Neural cell (in vitro differentiated cells): Measurements from ENCODE around the gene DOCK4. TPM values are rescaled to one million over a fixed set of nuclear protein-coding genes. Genes with fewer than 3 reads are reported as not detected.

ENCODE experiments used
- H2AFZ ChIP-seq: fragments of 200-600, 300-800 bp; sonication (generic), shearing (Covaris generic); 2 replicates; pipeline ENCODE4 v1.6.0; 2014; ENCODE audit warnings: low read depth, mild to moderate bottlenecking, antibody characterized with exemption, low read length, moderate library complexity
- H3F3A ChIP-seq: fragments of 200-600 bp; shearing (Covaris generic); 2 replicates; pipeline ENCODE4 v1.6.1; 2016; ENCODE audit warnings: mild to moderate bottlenecking, moderate library complexity, mixed read lengths, antibody characterized with exemption, low read length; ENCODE audit not compliant: insufficient read depth, poor library complexity, severe bottlenecking
- H3K27ac ChIP-seq: fragments of 200-600, 300-800 bp; sonication (generic), shearing (Covaris generic); 2 replicates; pipeline ENCODE4 v1.5.1; 2014; ENCODE audit warnings: mild to moderate bottlenecking, low read length, moderate library complexity
- H3K27me3 ChIP-seq: fragments of 300-800, 200-600 bp; sonication (generic), shearing (Covaris generic); 2 replicates; pipeline ENCODE4 v1.6.0; 2014; ENCODE audit warnings: mild to moderate bottlenecking, low read depth, low read length, moderate library complexity; ENCODE audit not compliant: insufficient read depth
- H3K36me3 ChIP-seq: fragments of 300-800, 200-600 bp; sonication (generic), shearing (Covaris generic); 2 replicates; pipeline ENCODE4 v1.5.1; 2014; ENCODE audit warnings: mild to moderate bottlenecking, antibody characterized with exemption, low read length, moderate library complexity; ENCODE audit not compliant: insufficient read depth
- H3K4me2 ChIP-seq: fragments of 300-800, 200-600 bp; sonication (generic), shearing (Covaris generic); 2 replicates; pipeline ENCODE4 v1.6.0; 2014; ENCODE audit warnings: mild to moderate bottlenecking, low read length
- H3K4me3 ChIP-seq: fragments of 300-800, 200-600 bp; sonication (generic), shearing (Covaris generic); 2 replicates; pipeline ENCODE4 v1.5.1; 2014; ENCODE audit warnings: mild to moderate bottlenecking, low read length, moderate library complexity
- H3K79me2 ChIP-seq: fragments of 200-600 bp; shearing (Covaris generic); replicated peaks from 2 replicates; pipeline ENCODE4 v1.6.0; 2014; ENCODE audit warnings: mild to moderate bottlenecking, low read length, moderate library complexity; ENCODE audit not compliant: insufficient read depth
- H3K9ac ChIP-seq: fragments of 300-800, 200-600 bp; sonication (generic), shearing (Covaris generic); 2 replicates; pipeline ENCODE4 v1.6.1; 2016; ENCODE audit warnings: mild to moderate bottlenecking, low read length, mixed read lengths
- H3K9me2 ChIP-seq: fragments of 200-600 bp; shearing (Covaris generic); 2 replicates; pipeline ENCODE4 v1.6.1; 2016; ENCODE audit warnings: mild to moderate bottlenecking, low read length, mixed read lengths; ENCODE audit not compliant: insufficient read depth
- H3K9me3 ChIP-seq: fragments of 200-600, 300-800 bp; sonication (generic), shearing (Covaris generic); 2 replicates; pipeline ENCODE4 v1.6.1; 2016; ENCODE audit warnings: mild to moderate bottlenecking, mixed run types, low read length, moderate library complexity, mixed read lengths
- H4K20me1 ChIP-seq: fragments of 200-600 bp; shearing (Covaris generic); 2 replicates; pipeline ENCODE4 v1.6.1; 2016; ENCODE audit warnings: mild to moderate bottlenecking, mixed run types; ENCODE audit not compliant: insufficient read depth
- EP300 ChIP-seq: fragments of 450-650 bp; conservative IDR thresholded peaks from 2 replicates; pipeline ENCODE4 v1.6.1; 2014; ENCODE audit warnings: antibody characterized with exemption, mild to moderate bottlenecking, moderate library complexity; ENCODE audit not compliant: poor library complexity, severe bottlenecking
- EZH2 ChIP-seq: fragments of 200-600, 300-800 bp; shearing (Covaris generic), sonication (generic); IDR thresholded peaks from 2 replicates; pipeline ENCODE4 v1.6.1; 2014; ENCODE audit warnings: antibody characterized with exemption, low read length, borderline replicate concordance, mild to moderate bottlenecking; ENCODE audit not compliant: insufficient read depth, poor library complexity, severe bottlenecking
- MXI1 ChIP-seq: fragments of 450-650 bp; conservative IDR thresholded peaks from 2 replicates; pipeline ENCODE4 v1.6.1; 2014; ENCODE audit warnings: antibody characterized with exemption, mild to moderate bottlenecking; ENCODE audit not compliant: poor library complexity, severe bottlenecking
- POLR2AphosphoS5 ChIP-seq: IDR thresholded peaks from 2 replicates; pipeline ENCODE4 v1.6.1; 2012
- RAD21 ChIP-seq: fragments of 450-650 bp; conservative IDR thresholded peaks from 2 replicates; pipeline ENCODE4 v1.6.1; 2014; ENCODE audit warnings: antibody characterized with exemption, mild to moderate bottlenecking, moderate library complexity
- SMC3 ChIP-seq: fragments of 450-650 bp; conservative IDR thresholded peaks from 2 replicates; pipeline ENCODE4 v1.6.1; 2014; ENCODE audit warnings: antibody characterized with exemption, mild to moderate bottlenecking, moderate library complexity; ENCODE audit not compliant: poor library complexity
- TAF1 ChIP-seq: IDR thresholded peaks from 2 replicates; pipeline ENCODE4 v1.6.1; 2012; ENCODE audit warnings: low read depth
- polyA plus RNA-seq: library from polyadenylated mRNA; depleted of rRNA; stranded (reverse); fragments of >200 nt; gene quantifications from 2 replicates; pipeline ENCODE4 v1.2.3, GENCODE V29; 2014
- TF ChIP-seq, protein P1 (sequence below): fragments of 450-650 bp; IDR thresholded peaks from 2 replicates; pipeline ENCODE4 v1.5.1; 2014; ENCODE audit warnings: antibody characterized with exemption, mild to moderate bottlenecking, moderate library complexity; ENCODE audit not compliant: poor library complexity, severe bottlenecking
- TF ChIP-seq, protein P2 (sequence below): IDR thresholded peaks from 2 replicates; pipeline ENCODE4 v1.6.1; 2012; ENCODE audit warnings: borderline replicate concordance

DOCK4 gene
- polyA plus RNA-seq, 1 donor from 2014 or later: 28.1 TPM

DNA sequence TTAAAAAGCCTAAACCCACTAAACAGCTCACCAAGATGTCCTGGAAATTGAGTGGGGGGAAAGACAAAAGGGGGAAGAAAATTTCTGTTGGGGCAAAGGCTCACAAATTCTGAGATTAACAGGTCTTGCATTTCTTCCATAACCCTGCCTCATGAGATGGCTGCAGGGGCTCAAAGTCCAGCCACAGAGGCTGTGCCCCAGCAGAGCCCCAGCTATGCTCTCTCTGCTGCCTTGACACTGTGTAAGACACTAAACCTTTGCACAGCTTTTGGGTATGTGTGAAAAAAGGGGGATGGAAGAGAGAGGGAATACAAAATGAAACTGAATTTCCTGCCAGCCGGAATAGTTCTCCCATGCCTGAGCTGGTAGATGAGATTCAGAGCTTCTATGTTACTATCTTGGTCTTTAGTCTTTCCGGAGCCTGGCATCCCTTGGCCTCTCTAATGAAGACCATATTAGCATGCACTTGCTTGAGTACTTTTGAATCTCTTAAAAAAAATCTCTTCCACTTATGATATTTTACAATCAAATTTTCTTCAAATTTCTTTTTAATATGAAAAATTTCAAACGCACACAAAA lies 403.9 kb downstream of the DOCK4 start:
- no peak overlapping the region for H3K9ac ChIP-seq
- no peak overlapping the region for H3K4me3 ChIP-seq
- no peaks in the 10 kb centered on the region for H4K20me1 ChIP-seq
- no peaks in the 10 kb centered on the region for H3K79me2 ChIP-seq
- no peaks in the 10 kb centered on the region for H3K9me2 ChIP-seq
- H3K27ac ChIP-seq: no peak overlapping the region
- H3K9me3 ChIP-seq: peaks cover 2% of the 10 kb centered on the region
- no peaks in the 10 kb centered on the region for H3K27me3 ChIP-seq
- TF ChIP-seq RAD21: no peak
- TF ChIP-seq MXI1: no peak
- TF ChIP-seq, protein P1, sequence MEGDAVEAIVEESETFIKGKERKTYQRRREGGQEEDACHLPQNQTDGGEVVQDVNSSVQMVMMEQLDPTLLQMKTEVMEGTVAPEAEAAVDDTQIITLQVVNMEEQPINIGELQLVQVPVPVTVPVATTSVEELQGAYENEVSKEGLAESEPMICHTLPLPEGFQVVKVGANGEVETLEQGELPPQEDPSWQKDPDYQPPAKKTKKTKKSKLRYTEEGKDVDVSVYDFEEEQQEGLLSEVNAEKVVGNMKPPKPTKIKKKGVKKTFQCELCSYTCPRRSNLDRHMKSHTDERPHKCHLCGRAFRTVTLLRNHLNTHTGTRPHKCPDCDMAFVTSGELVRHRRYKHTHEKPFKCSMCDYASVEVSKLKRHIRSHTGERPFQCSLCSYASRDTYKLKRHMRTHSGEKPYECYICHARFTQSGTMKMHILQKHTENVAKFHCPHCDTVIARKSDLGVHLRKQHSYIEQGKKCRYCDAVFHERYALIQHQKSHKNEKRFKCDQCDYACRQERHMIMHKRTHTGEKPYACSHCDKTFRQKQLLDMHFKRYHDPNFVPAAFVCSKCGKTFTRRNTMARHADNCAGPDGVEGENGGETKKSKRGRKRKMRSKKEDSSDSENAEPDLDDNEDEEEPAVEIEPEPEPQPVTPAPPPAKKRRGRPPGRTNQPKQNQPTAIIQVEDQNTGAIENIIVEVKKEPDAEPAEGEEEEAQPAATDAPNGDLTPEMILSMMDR: no peak
- TF ChIP-seq, protein P2, sequence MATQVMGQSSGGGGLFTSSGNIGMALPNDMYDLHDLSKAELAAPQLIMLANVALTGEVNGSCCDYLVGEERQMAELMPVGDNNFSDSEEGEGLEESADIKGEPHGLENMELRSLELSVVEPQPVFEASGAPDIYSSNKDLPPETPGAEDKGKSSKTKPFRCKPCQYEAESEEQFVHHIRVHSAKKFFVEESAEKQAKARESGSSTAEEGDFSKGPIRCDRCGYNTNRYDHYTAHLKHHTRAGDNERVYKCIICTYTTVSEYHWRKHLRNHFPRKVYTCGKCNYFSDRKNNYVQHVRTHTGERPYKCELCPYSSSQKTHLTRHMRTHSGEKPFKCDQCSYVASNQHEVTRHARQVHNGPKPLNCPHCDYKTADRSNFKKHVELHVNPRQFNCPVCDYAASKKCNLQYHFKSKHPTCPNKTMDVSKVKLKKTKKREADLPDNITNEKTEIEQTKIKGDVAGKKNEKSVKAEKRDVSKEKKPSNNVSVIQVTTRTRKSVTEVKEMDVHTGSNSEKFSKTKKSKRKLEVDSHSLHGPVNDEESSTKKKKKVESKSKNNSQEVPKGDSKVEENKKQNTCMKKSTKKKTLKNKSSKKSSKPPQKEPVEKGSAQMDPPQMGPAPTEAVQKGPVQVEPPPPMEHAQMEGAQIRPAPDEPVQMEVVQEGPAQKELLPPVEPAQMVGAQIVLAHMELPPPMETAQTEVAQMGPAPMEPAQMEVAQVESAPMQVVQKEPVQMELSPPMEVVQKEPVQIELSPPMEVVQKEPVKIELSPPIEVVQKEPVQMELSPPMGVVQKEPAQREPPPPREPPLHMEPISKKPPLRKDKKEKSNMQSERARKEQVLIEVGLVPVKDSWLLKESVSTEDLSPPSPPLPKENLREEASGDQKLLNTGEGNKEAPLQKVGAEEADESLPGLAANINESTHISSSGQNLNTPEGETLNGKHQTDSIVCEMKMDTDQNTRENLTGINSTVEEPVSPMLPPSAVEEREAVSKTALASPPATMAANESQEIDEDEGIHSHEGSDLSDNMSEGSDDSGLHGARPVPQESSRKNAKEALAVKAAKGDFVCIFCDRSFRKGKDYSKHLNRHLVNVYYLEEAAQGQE: no peak
- no peak for TF ChIP-seq TAF1
- TF ChIP-seq POLR2AphosphoS5: no peak
- TF ChIP-seq EZH2: no peak
- no peak for TF ChIP-seq EP300
- TF ChIP-seq SMC3: no peak
- H3K4me2 ChIP-seq: no peak overlapping the region
- no peak overlapping the region for H2AFZ ChIP-seq
- no peaks in the 10 kb centered on the region for H3K36me3 ChIP-seq
- H3F3A ChIP-seq: no peaks in the 10 kb centered on the region

DNA sequence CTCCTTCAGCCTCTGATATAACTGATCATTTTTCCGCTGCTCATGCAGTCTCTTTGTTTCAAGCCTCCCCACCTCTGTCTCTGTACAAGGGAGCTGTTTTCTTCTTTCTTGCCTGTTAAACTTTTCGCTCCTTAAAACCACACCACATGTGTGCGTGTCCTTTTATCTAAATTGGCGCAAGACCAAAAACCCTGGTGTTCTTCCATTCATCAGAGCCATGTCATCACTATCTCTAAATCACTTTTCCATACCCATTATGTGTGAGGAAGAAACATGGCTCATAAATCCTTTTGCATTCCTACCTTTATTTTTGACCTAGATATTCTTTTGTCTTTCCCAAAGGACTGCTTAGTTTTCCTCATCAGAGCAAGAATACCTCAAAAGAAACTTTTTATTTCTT lies 404.9 kb downstream of the DOCK4 start:
- Histone ChIP-seq H3K9me2 (no peaks in the 10 kb centered on the region), H4K20me1 (no peaks in the 10 kb centered on the region), H3K4me3 (no peak overlapping the region), H3F3A (no peaks in the 10 kb centered on the region), H3K79me2 (no peaks in the 10 kb centered on the region), H3K9ac (no peak overlapping the region), H3K36me3 (no peaks in the 10 kb centered on the region), H3K27me3 (no peaks in the 10 kb centered on the region), H2AFZ (no peak overlapping the region), H3K9me3 (peaks cover 10% of the 10 kb centered on the region), H3K27ac (no peak overlapping the region), H3K4me2 (no peak overlapping the region)
- TF ChIP-seq POLR2AphosphoS5 (no peak), EP300 (no peak), TAF1 (no peak), EZH2 (no peak)
- TF ChIP-seq, protein P2: no peak
- TF ChIP-seq, protein P1: no peak
